ENCODE results near the gene FBLN7. TPM values are rescaled to one million over a fixed set of nuclear protein-coding genes. Genes with fewer than 3 reads are reported as not detected.
"Not testable (repeated sequence)": the region's sequence is repeated elsewhere in the genome, so short reads cannot be mapped to it uniquely, and the experiment has no call there.

Gene FBLN7
- total RNA-seq, 1 experiment from 2014 or later, result 5.1 TPM

- no peak for DNase-seq (ENCODE audit: low read depth)
Measured at GRCh38 chr2:112183327-112184025, 45.3 kb downstream of the FBLN7 start.

GRCh38 chr2:112184121-112184520 lies 45.9 kb downstream of the FBLN7 start:
- no peak for DNase-seq (ENCODE audit: low read depth)

- no peak for DNase-seq (ENCODE audit: low read depth)
Measured at GRCh38 chr2:112185131-112185530, 46.9 kb downstream of the FBLN7 start.

GRCh38 chr2:112187046-112187715 lies 49.0 kb downstream of the FBLN7 start:
- no peak for DNase-seq (ENCODE audit: low read depth)

- DNase-seq (ENCODE audit: low read depth), result no peak
Measured at GRCh38 chr2:112187805-112188596, 49.8 kb downstream of the FBLN7 start.

GRCh38 chr2:112189001-112189556 lies 50.9 kb downstream of the FBLN7 start:
- no peak for DNase-seq (ENCODE audit: low read depth)

- DNase-seq (ENCODE audit: low read depth), result no peak
Measured at GRCh38 chr2:112194028-112194427, 55.8 kb downstream of the FBLN7 start.

- DNase-seq (ENCODE audit: low read depth), result no peak
Measured at GRCh38 chr2:112194482-112194881, 56.3 kb downstream of the FBLN7 start.

GRCh38 chr2:112195167-112195766 lies 57.1 kb downstream of the FBLN7 start:
- no peak for DNase-seq (ENCODE audit: low read depth)

GRCh38 chr2:112195950-112196349 lies 57.8 kb downstream of the FBLN7 start:
- no peak for DNase-seq (ENCODE audit: low read depth)

GRCh38 chr2:112197868-112198267 lies 59.7 kb downstream of the FBLN7 start:
- DNase-seq (ENCODE audit: low read depth), result no peak

- no peak for DNase-seq (ENCODE audit: low read depth)
Measured at GRCh38 chr2:112198780-112199179, 60.6 kb downstream of the FBLN7 start.

- DNase-seq (ENCODE audit: low read depth), result no peak
Measured at GRCh38 chr2:112199188-112199587, 61.0 kb downstream of the FBLN7 start.

GRCh38 chr2:112201696-112202430 lies 63.7 kb downstream of the FBLN7 start:
- no peak for DNase-seq (ENCODE audit: low read depth)

GRCh38 chr2:112204411-112204810 lies 66.2 kb downstream of the FBLN7 start:
- peak; percentile 19 for DNase-seq (ENCODE audit: low read depth)

- not testable (repeated sequence) for DNase-seq (ENCODE audit: low read depth)
Measured at GRCh38 chr2:112207905-112208304, 69.7 kb downstream of the FBLN7 start.

GRCh38 chr2:112216167-112216566 lies 78.0 kb downstream of the FBLN7 start:
- DNase-seq (ENCODE audit: low read depth), result peak; percentile 23

GRCh38 chr2:112217854-112218253 lies 79.7 kb downstream of the FBLN7 start:
- DNase-seq (ENCODE audit: low read depth), result no peak

- DNase-seq (ENCODE audit: low read depth), result no peak
Measured at GRCh38 chr2:112220186-112220585, 82.0 kb downstream of the FBLN7 start.

GRCh38 chr2:112220831-112221230 lies 82.6 kb downstream of the FBLN7 start:
- no peak for DNase-seq (ENCODE audit: low read depth)

GRCh38 chr2:112229348-112229747 lies 91.2 kb downstream of the FBLN7 start:
- DNase-seq (ENCODE audit: low read depth), result peak; percentile 92
